Measurements from ENCODE around the gene AVEN.
"Not testable (repeated sequence)": the region's sequence is repeated elsewhere in the genome, so short reads cannot be mapped to it uniquely, and the experiment has no call there.

The AVEN gene, protein sequence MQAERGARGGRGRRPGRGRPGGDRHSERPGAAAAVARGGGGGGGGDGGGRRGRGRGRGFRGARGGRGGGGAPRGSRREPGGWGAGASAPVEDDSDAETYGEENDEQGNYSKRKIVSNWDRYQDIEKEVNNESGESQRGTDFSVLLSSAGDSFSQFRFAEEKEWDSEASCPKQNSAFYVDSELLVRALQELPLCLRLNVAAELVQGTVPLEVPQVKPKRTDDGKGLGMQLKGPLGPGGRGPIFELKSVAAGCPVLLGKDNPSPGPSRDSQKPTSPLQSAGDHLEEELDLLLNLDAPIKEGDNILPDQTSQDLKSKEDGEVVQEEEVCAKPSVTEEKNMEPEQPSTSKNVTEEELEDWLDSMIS

DNA sequence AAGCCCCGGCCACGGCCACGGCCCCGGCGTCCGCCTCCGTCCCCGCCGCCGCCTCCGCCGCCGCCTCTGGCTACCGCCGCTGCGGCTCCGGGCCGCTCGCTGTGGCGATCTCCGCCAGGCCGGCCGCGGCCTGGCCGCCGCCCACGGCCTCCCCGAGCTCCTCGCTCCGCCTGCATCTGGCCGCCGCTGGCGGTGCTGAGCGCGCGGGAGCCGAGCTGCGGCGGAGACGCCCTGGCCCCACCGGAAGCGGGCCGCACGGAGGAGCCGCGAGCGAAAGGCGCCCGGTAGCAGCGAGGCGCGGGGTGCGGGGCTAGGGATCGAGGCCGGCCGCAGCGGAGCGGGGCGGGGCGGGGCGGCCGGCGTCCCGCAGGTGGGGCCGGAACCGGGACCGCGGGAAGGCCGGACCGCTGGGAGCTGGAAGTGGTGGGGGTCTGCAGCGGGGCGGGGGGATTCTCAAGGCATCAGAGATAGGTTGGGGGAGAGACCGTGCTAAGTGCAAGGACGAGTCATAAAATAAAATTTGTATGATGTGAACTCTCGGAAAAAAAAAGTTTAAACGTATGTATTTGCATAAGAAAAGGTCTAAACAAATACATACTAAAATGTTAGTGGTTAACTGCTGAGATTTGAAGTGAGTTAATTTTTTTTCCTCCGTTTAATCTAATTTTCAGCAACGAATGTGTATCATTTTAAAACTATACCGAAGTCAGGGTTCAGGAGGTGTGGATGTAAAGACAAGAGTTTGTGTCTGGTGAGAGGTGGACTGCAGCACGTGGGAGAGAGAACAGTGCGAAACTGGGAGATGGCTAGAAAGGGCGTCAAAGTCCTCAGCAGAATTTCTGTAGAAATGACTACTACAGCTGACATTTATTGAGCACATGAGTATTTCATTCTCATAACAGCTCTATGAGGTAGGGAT lies at the start of gene AVEN:
Gene AVEN (minus strand): TSS at position 334 of the 919 bp plus-strand sequence. CDS start 158 bp downstream, at position 176.
- DNase-seq (ENCODE audit: low read depth): no peak

- DNase-seq (ENCODE audit: low read depth): no peak
Measured at GRCh38 chr15:34085746-34086145, 46.7 kb upstream of the AVEN start.

- DNase-seq (ENCODE audit: low read depth): no peak
Measured at GRCh38 chr15:34084086-34084485, 45.1 kb upstream of the AVEN start.

GRCh38 chr15:34079904-34080303 lies 40.9 kb upstream of the AVEN start:
- no peak for DNase-seq (ENCODE audit: low read depth)

- DNase-seq (ENCODE audit: low read depth): no peak
Measured at GRCh38 chr15:34078900-34079299, 39.9 kb upstream of the AVEN start.

- DNase-seq (ENCODE audit: low read depth): no peak
Measured at GRCh38 chr15:34076785-34077184, 37.8 kb upstream of the AVEN start.

DNA sequence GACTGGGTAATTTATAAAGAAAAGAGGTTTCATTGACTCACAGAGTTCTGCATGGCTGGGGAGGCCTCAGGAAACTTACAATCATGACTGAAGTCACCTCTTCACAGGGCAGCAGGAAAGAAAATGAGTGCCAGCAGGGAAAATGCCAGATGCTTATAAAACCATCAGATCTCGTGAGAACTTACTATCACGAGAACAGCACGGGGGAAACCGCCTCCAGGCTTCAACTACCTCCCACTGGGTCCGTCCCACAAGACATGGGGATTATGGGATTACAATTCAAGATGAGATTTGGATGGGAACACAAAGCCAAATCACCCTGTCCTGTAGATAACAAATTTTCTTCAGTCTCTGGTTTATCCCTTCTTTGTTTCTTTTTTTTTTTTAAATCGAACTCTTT lies 31.0 kb upstream of the AVEN start:
- DNase-seq (ENCODE audit: low read depth): no peak

DNA sequence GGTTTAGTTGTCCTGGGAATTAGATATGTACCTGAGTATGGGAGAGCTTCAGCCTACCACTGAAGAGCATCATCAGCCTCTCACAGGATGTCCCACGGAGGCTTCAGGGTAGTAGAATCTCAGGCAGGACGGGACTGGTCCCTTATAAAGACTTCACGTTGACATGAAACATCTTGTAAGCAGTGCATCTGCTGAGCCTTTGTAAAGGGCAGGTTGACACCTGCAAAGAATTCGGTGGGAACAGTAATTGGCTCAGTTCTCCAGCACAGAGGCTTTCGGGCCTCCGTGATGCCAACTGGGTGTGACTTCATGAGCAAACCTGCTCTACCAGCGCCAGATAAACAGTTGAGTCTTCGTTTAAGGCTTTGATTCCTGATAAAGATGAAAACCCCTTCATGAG lies 26.9 kb upstream of the AVEN start:
- no peak for DNase-seq (ENCODE audit: low read depth)

- no peak for DNase-seq (ENCODE audit: low read depth)
Measured at GRCh38 chr15:34065261-34065660, 26.3 kb upstream of the AVEN start.

DNA sequence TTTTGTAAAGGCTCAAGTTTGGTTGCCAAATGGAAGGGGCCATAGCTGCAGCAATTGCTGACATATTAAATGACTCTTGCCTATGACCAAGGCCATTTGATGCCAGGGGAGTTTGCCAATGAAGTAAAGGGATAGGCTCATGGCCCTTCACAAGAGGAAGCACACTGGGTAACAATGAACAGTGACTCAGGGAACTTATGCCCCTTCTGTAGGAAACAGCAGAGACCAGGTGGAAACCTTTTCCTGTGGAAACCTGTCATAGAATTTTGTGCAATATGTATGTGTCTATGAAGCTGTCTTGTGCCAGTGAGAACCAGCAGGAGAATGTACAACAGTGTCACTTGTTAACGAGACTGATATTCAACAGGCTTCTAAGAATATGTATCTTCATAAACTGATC lies 25.4 kb upstream of the AVEN start:
- DNase-seq (ENCODE audit: low read depth): no peak

DNA sequence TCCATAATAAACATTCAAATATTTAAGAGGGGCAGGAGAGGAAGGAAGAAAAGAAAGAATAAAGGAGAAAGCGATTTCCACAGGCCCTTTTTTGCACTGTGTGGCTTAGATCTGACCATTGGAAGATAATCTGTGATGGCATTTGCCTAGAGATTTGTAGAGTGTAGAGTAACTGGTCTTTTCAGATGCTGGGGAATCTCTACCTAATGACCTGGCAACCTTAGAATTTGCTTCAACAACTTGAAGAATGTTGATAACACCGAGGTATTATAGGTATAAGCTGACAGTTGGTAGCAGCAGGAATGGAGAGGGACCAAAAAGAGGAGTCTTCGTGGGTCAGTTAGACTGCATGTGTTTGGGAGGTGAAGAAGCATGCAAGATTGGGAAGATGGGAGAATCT lies 20.9 kb upstream of the AVEN start:
- no peak for DNase-seq (ENCODE audit: low read depth)

- no peak for DNase-seq (ENCODE audit: low read depth)
Measured at GRCh38 chr15:34059476-34059875, 20.5 kb upstream of the AVEN start.

GRCh38 chr15:34056911-34057310 lies 17.9 kb upstream of the AVEN start:
- no peak for DNase-seq (ENCODE audit: low read depth)

- no peak for DNase-seq (ENCODE audit: low read depth)
Measured at GRCh38 chr15:34055868-34056595, 17.0 kb upstream of the AVEN start.

DNA sequence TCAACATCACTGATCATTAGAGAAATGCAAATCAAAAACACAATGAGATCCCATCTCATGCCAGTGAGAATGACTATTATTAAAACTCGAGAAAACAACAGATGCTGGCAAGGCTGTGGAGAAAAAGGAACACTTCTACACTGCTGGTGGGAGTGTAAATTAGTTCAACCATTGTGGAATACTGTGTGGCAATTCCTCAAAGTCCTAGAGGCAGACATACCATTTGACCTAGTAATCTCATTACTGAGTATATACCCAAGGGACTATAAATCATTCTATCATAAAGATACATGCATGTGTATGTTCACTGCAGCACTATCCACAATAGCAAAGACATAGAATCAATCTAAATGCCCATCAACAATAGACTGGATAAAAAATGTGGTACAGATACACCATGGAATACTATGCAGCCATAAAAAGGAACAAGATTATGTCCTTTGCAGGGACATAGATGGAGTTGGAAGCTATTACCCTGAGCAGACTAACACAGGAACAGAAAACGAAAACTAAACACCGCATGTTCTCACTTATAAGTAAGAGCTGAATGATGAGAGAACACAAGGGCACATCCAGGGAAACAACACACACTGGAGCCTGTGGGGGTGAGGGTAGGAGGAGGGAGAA lies 15.2 kb upstream of the AVEN start:
- DNase-seq (ENCODE audit: low read depth): no peak

- not testable (repeated sequence) for DNase-seq (ENCODE audit: low read depth)
Measured at GRCh38 chr15:34050385-34050784, 11.4 kb upstream of the AVEN start.

DNA sequence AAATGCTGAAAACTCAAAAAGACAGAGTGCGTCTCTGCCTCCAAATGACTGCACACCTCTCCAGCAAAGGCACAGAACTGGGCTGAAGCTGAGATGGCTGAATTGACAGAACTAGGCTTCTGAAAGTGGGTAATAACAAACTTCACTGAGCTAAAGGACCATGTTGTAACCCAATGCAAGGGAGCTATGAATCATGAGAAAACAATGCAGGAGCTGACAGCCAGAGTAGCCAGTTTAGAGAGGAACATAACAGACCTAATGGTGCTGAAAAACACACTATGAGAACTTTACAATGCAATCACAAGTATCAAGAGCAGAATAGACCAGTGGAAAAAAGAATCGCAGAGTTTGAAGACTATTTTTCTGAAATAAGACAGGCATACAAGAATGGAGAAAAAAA lies 10.1 kb upstream of the AVEN start:
- no peak for DNase-seq (ENCODE audit: low read depth)

DNA sequence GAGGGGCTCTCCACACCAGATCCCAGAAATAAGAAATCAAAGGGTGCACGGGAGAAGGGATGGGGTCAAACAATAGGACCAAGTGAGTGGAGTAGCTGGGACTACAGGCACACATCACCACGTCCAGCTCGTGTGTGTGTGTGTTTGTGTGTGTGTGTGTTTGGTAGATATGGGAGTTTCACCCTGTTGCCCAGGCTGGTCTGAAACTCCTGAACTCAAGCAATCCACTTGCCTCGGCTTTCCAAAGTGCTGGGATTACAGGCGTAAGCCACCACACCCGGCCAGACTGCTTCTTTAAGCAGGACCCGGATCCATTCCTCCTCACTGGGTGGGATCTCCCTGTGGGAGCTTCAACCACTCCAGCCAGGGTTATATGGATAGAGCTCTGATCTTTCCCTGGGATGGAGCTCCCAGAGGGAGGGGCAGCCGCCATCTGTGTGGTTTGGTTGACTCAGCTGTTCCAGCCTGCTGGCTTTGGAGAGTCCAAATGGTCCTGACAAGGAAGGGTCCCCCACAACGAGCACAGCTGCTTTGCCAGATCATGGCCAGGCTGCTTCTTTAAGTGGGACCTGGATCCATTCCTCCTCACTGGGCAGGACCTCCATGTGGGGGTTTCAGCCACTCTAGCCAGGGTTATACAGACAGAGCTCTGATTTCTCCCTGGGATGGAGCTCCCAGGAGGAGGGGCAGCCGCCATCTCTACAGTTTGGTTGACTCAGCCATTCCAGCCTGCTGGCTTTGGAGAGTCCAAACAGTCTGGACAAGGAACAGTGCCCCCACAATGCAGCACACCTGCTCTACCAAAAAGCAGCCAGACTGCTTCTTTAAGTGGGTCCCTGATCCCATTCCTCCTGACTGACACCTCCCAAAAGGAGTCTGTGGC lies 9.1 kb upstream of the AVEN start:
- DNase-seq (ENCODE audit: low read depth): no peak

- no peak for DNase-seq (ENCODE audit: low read depth)
Measured at GRCh38 chr15:34046471-34047145, 7.6 kb upstream of the AVEN start.

GRCh38 chr15:34043813-34044212 lies 4.8 kb upstream of the AVEN start:
- no peak for DNase-seq (ENCODE audit: low read depth)

Data from HS-5 (cell line).